A549 (cell line): Measurements from ENCODE around the gene HOMER2. TPM values are rescaled to one million over a fixed set of nuclear protein-coding genes. Genes with fewer than 3 reads are reported as not detected.

Experiments
- ATAC-seq, 2 experiments: fragments of 200-7000 bp in 1 of 2; fragments of >200 bp in 1 of 2; cut with Nextera tagmentation in 1 of 2; cut with Tn5 transposase in 1 of 2; 3 replicates each; pipeline versions ENCODE4 v1.8.0 to v1.9.1; 2018 to 2020; ENCODE audit warnings: mild to moderate bottlenecking in 1 of 2, moderate library complexity in 1 of 2
- CTCF ChIA-PET: fragments of 300-600 bp; sonication (Branson Sonifier 250); formaldehyde crosslinking; extraction: SDS; loops from one replicate; lab custom pipeline; 2021; ENCODE audit warnings: antibody characterized with exemption, inconsistent platforms; lab: Yijun Ruan, JAX
- POLR2A ChIA-PET: fragments of 350-600 bp; formaldehyde crosslinking; extraction: SDS; loops from one replicate; lab custom pipeline; 2021; ENCODE audit warnings: antibody characterized with exemption, inconsistent platforms; lab: Yijun Ruan, JAX
- DNase-seq, 2 experiments: peaks; one replicate each; pipeline versions ENCODE4 v3.0.0 to v3.0.0-alpha.2; 2011 to 2016; ENCODE audit warnings: low read depth in 1 of 2, low spot score in 1 of 2
- FAIRE-seq: peaks from 2 replicates; lab custom pipeline; 2011; peaks lifted over from hg19 to GRCh38; lab: Jason Lieb, UNC
- H3K27ac ChIP-seq, 2 experiments: fragments of >200 bp; sonication (Bioruptor Twin); formaldehyde crosslinking; 3 replicates each; pipeline ENCODE4 v1.5.1; 2016 to 2017
- H3K4me1 ChIP-seq: fragments of >200 bp; sonication (Bioruptor Twin); formaldehyde crosslinking; 3 replicates; pipeline ENCODE4 v1.6.1; 2016
- H3K4me2 ChIP-seq: fragments of >200 bp; sonication (Bioruptor Twin); formaldehyde crosslinking; 3 replicates; pipeline ENCODE4 v1.6.1; 2016
- H3K4me3 ChIP-seq: fragments of >200 bp; sonication (Bioruptor Twin); formaldehyde crosslinking; 3 replicates; pipeline ENCODE4 v1.5.1; 2016
- H3K9me3 ChIP-seq: fragments of >200 bp; sonication (Bioruptor Twin); formaldehyde crosslinking; 3 replicates; pipeline ENCODE4 v1.6.1; 2016
- BHLHE40 ChIP-seq: IDR thresholded peaks from 2 replicates; pipeline ENCODE4 v1.6.1; 2012; ENCODE audit warnings: low read depth, low read length, inconsistent platforms
- CBX2 ChIP-seq: fragments of 200-600 bp; sonication (generic); IDR thresholded peaks from 2 replicates; pipeline ENCODE4 v1.6.1; 2016; ENCODE audit warnings: low read depth, mild to moderate bottlenecking, borderline replicate concordance
- CBX8 ChIP-seq: fragments of 200-600 bp; sonication (generic); IDR thresholded peaks from 2 replicates; pipeline ENCODE4 v1.6.1; 2016
- CHD2 ChIP-seq: fragments of 150-350 bp; IDR thresholded peaks from 2 replicates; pipeline ENCODE4 v1.6.1; 2014; ENCODE audit warnings: low read length; ENCODE audit not compliant: partially characterized antibody
- CTCF ChIP-seq: fragments of >200 bp; sonication (Bioruptor Twin); formaldehyde crosslinking; IDR thresholded peaks from 3 replicates; pipeline ENCODE4 v1.5.1; 2016
- ELK1 ChIP-seq: fragments of 150-350 bp; IDR thresholded peaks from 2 replicates; pipeline ENCODE4 v1.6.1; 2014; ENCODE audit warnings: low read depth, mild to moderate bottlenecking, low read length
- FOSB ChIP-seq: fragments of 250-450 bp; sonication (Bioruptor Pico); IDR thresholded peaks from 2 replicates; pipeline ENCODE4 v1.5.0; 2020; ENCODE audit warnings: mild to moderate bottlenecking, moderate library complexity
- FOSL2 ChIP-seq, 2 experiments: fragments of 450-650 bp in 1 of 2; fragments of >200 bp in 1 of 2; sonication (Bioruptor Twin) in 1 of 2; formaldehyde crosslinking; IDR thresholded peaks; 2 replicates each; pipeline versions ENCODE4 v1.5.0 to v1.6.1; 2016 to 2020; ENCODE audit warnings: mild to moderate bottlenecking in 1 of 2, moderate library complexity in 1 of 2
- GATA3 ChIP-seq: IDR thresholded peaks from 2 replicates; pipeline ENCODE4 v1.6.1; 2012; ENCODE audit warnings: borderline replicate concordance
- HES2 ChIP-seq: fragments of >200 bp; sonication (Bioruptor Twin); formaldehyde crosslinking; IDR thresholded peaks from 2 replicates; pipeline ENCODE4 v1.6.1; 2016
- HOXB13 ChIP-seq: fragments of 250-450 bp; sonication (Bioruptor Pico); IDR thresholded peaks from 2 replicates; pipeline ENCODE4 v1.5.0; 2020; ENCODE audit warnings: low read depth, mild to moderate bottlenecking, moderate library complexity
- MAFK ChIP-seq: fragments of 450-650 bp; IDR thresholded peaks from 2 replicates; pipeline ENCODE4 v1.6.1; 2014; ENCODE audit not compliant: partially characterized antibody
- MAZ ChIP-seq: fragments of 150-350 bp; IDR thresholded peaks from 2 replicates; pipeline ENCODE4 v1.6.1; 2014; ENCODE audit warnings: antibody characterized with exemption, low read depth, low read length, borderline replicate concordance
- MYC ChIP-seq: IDR thresholded peaks from 2 replicates; pipeline ENCODE4 v1.6.1; 2012; ENCODE audit warnings: mild to moderate bottlenecking, inconsistent platforms, low read length, improper control_type of control experiment, borderline replicate concordance
- NPAS2 ChIP-seq: fragments of 250-450 bp; sonication (Bioruptor Pico); IDR thresholded peaks from 2 replicates; pipeline ENCODE4 v1.8.0; 2022; ENCODE audit warnings: mild to moderate bottlenecking, moderate library complexity, borderline replicate concordance
- RAD21 ChIP-seq, 2 experiments: fragments of >200 bp in 1 of 2; sonication (Bioruptor Twin) in 1 of 2; formaldehyde crosslinking in 1 of 2; IDR thresholded peaks in 1 of 2; conservative IDR thresholded peaks in 1 of 2; 2 replicates in 1 of 2; 3 replicates in 1 of 2; pipeline ENCODE4 v1.6.1; 2012 to 2018; ENCODE audit warnings: inconsistent platforms in 1 of 2
- RARB ChIP-seq: fragments of 250-450 bp; sonication (Bioruptor Pico); IDR thresholded peaks from 2 replicates; pipeline ENCODE4 v1.8.0; 2021; ENCODE audit warnings: mild to moderate bottlenecking, moderate library complexity
- RCOR1 ChIP-seq: fragments of 150-350 bp; IDR thresholded peaks from 2 replicates; pipeline ENCODE4 v1.6.1; 2014; ENCODE audit warnings: antibody characterized with exemption, low read length, low read depth
- REST ChIP-seq: fragments of 200-600 bp; sonication (generic); IDR thresholded peaks from 2 replicates; pipeline ENCODE4 v1.6.1; 2016; ENCODE audit warnings: antibody characterized with exemption, mild to moderate bottlenecking, moderate library complexity
- RNF2 ChIP-seq: fragments of 200-600 bp; sonication (generic); IDR thresholded peaks from 2 replicates; pipeline ENCODE4 v1.6.1; 2016; ENCODE audit warnings: low read depth, mild to moderate bottlenecking, antibody characterized with exemption, moderate library complexity, borderline replicate concordance
- SMC3 ChIP-seq: fragments of >200 bp; sonication (Bioruptor Twin); formaldehyde crosslinking; IDR thresholded peaks from 3 replicates; pipeline ENCODE4 v1.6.1; 2018; ENCODE audit warnings: inconsistent platforms
- TP53 ChIP-seq: fragments of 250-450 bp; sonication (Bioruptor Pico); IDR thresholded peaks from 2 replicates; pipeline ENCODE4 v1.5.0; 2021; ENCODE audit warnings: mild to moderate bottlenecking, moderate library complexity
- USF2 ChIP-seq: fragments of 450-650 bp; IDR thresholded peaks from 2 replicates; pipeline ENCODE4 v1.6.1; 2014; ENCODE audit warnings: antibody characterized with exemption
- ZSCAN20 ChIP-seq: fragments of 250-450 bp; sonication (Bioruptor Pico); IDR thresholded peaks from 2 replicates; pipeline ENCODE4 v1.8.0; 2022; ENCODE audit warnings: mild to moderate bottlenecking, moderate library complexity
- WGBS: methylation state at CpG from one replicate; pipeline ENCODE4 v1.1.6; 2017; ENCODE audit errors: missing lambda C conversion rate; 5-methylcytosine and 5-hydroxymethylcytosine counted together
- polyA plus RNA-seq, 4 experiments: library from polyadenylated mRNA; depleted of rRNA in 3 of 4; stranded (reverse); fragments of >200 nt; fragmentation: RNase III in 1 of 4; extraction: RNeasy Plus Mini Kit Qiagen cat#74134 plus additional on column Dnase treatment in 1 of 4; gene quantifications; 2 replicates in 3 of 4; 3 replicates in 1 of 4; pipeline ENCODE4 v1.2.3, GENCODE V29; 2011 to 2017

Gene HOMER2
- polyA plus RNA-seq, 2 of the 4 experiments (the other 2 are of a cell fraction) = 9.4 to 15.4 TPM

- WGBS = 77% methylated on average over 16 of the region's 16 CpGs
- POLR2A ChIA-PET = no interaction called here
- no peak for FAIRE-seq
These were observed 99.5 kb downstream of the HOMER2 start for GRCh38 chr15:82852941-82853561.

GRCh38 chr15:82851981-82852511, 100.5 kb downstream of the HOMER2 start:
- H3K27ac ChIP-seq = no peak overlapping the region
- ChIA-PET CTCF (interaction anchor here (1.8 to 4.8 kb wide), 3 partner anchors 9 to 148 kb away, joined by 6 to 47 read pairs (median 6); no protein-coding TSS in a partner anchor), POLR2A (interaction anchor here (0.9 kb wide), 1 partner anchor 102 kb away, joined by 3 read pairs; no protein-coding TSS in a partner anchor)
- no peak overlapping the region for H3K4me2 ChIP-seq
- TF ChIP-seq GATA3 (no peak), MYC (no peak), BHLHE40 (no peak), USF2 (no peak), FOSL2 (IDR thresholded peaks at IDR 0.05) (no peak), FOSL2 (CRISPR knock-in tag; IDR thresholded peaks at IDR 0.05) (no peak), CTCF (no peak), TP53 (CRISPR knock-in tag) (no peak), MAZ (no peak), RARB (CRISPR knock-in tag) (no peak), ZSCAN20 (CRISPR knock-in tag) (no peak), FOSB (CRISPR knock-in tag) (no peak), CBX2 (no peak), ELK1 (no peak)
- no peak for ATAC-seq
- FAIRE-seq = no peak
- WGBS = 78% methylated on average over 9 of the region's 9 CpGs
- no peak overlapping the region for H3K4me3 ChIP-seq
- no peaks in the 10 kb centered on the region for H3K4me1 ChIP-seq
- no peaks in the 10 kb centered on the region for H3K9me3 ChIP-seq
- no peak for DNase-seq

More at GRCh38 chr15:82852941-82853561, 99.5 kb downstream of the HOMER2 start:
- CTCF ChIA-PET = interaction anchor here (0.6 kb wide), 1 partner anchor 84 kb away, joined by 3 read pairs; no protein-coding TSS in a partner anchor
- TF ChIP-seq MAFK (peak; percentile 69), NPAS2 (CRISPR knock-in tag) (no peak), TP53 (CRISPR knock-in tag) (no peak)
- no peak overlapping the region for H3K4me2 ChIP-seq
- no peak for ATAC-seq
- no peak overlapping the region for H3K4me3 ChIP-seq
- no peak overlapping the region for H3K27ac ChIP-seq
- H3K4me1 ChIP-seq = no peaks in the 10 kb centered on the region
- no peaks in the 10 kb centered on the region for H3K9me3 ChIP-seq
- no peak for DNase-seq

GRCh38 chr15:82851306-82851850, 101.1 kb downstream of the HOMER2 start:
- Histone ChIP-seq H3K9me3 (no peaks in the 10 kb centered on the region), H3K4me3 (no peak overlapping the region), H3K27ac (no peak overlapping the region), H3K4me1 (no peaks in the 10 kb centered on the region), H3K4me2 (no peak overlapping the region)
- DNase-seq = no peak
- no peak for ATAC-seq
- FAIRE-seq = no peak
- WGBS = 92% methylated on average over 14 of the region's 14 CpGs
- POLR2A ChIA-PET = interaction anchor here (0.9 kb wide), 1 partner anchor 101 kb away, joined by 3 read pairs; no protein-coding TSS in a partner anchor
- CTCF ChIA-PET = interaction anchor here (1.4 to 4.8 kb wide), 7 partner anchors 9 to 707 kb away, joined by 3 to 47 read pairs (median 9); partner anchors contain the start of gene C15orf40
- TF ChIP-seq RNF2 (no peak), REST (no peak), CHD2 (no peak), HOXB13 (CRISPR knock-in tag) (no peak), RAD21 (conservative IDR thresholded peaks at IDR 0.05 in 1 of 2, IDR thresholded peaks at IDR 0.05 in 1 of 2) (no peak), CBX8 (no peak), HES2 (no peak), RCOR1 (no peak), SMC3 (no peak)
